ENCODE results near the gene CHRND.
"Not testable (repeated sequence)": the region's sequence is repeated elsewhere in the genome, so short reads cannot be mapped to it uniquely, and the experiment has no call there.

CHRND gene

GRCh38 chr2:232526372-232526941 is 497 bp downstream of the CHRND start:
- no peak overlapping the region for H3K27ac ChIP-seq
- TF ChIP-seq CTCF (conservative IDR thresholded peaks at IDR 0.05), result no peak

GRCh38 chr2:232527905-232528470 is 2.0 kb downstream of the CHRND start:
- TF ChIP-seq CTCF (conservative IDR thresholded peaks at IDR 0.05), result no peak
- no peak overlapping the region for H3K27ac ChIP-seq

GRCh38 chr2:232528746-232529460 is 2.9 kb downstream of the CHRND start:
- H3K27ac ChIP-seq, result no peak overlapping the region
- TF ChIP-seq CTCF (conservative IDR thresholded peaks at IDR 0.05), result no peak

GRCh38 chr2:232529806-232530547 is 4.0 kb downstream of the CHRND start:
- no peak overlapping the region for H3K27ac ChIP-seq
- TF ChIP-seq CTCF (conservative IDR thresholded peaks at IDR 0.05), result no peak

GRCh38 chr2:232530626-232531260 is 4.8 kb downstream of the CHRND start:
- no peak for TF ChIP-seq CTCF (conservative IDR thresholded peaks at IDR 0.05)
- no peak overlapping the region for H3K27ac ChIP-seq

GRCh38 chr2:232532419-232532818 is 6.5 kb downstream of the CHRND start:
- H3K27ac ChIP-seq, result no peak overlapping the region

GRCh38 chr2:232532821-232533220 is 6.9 kb downstream of the CHRND start:
- not testable (repeated sequence) for H3K27ac ChIP-seq

More at GRCh38 chr2:232532419-232532818, 6.5 kb downstream of the CHRND start:
- no peak for TF ChIP-seq CTCF (conservative IDR thresholded peaks at IDR 0.05)
